H9 (cell line): Measurements from ENCODE around the gene EPHA3. TPM values are rescaled to one million over a fixed set of nuclear protein-coding genes. Genes with fewer than 3 reads are reported as not detected.

Source experiments
- DNase-seq: peaks from one replicate; pipeline ENCODE4 v3.0.0-alpha.2; 2017
- H2AFZ ChIP-seq: one replicate; pipeline ENCODE4 v1.6.1; 2013; ENCODE audit warnings: mild to moderate bottlenecking, low read length, control low read depth, moderate library complexity
- H2AK5ac ChIP-seq: 2 replicates; pipeline ENCODE4 v1.6.1; 2013; ENCODE audit warnings: low read length, control low read depth, mixed read lengths; ENCODE audit not compliant: insufficient read length
- H2BK120ac ChIP-seq: one replicate; pipeline ENCODE4 v1.6.1; 2013; ENCODE audit warnings: low read depth, mild to moderate bottlenecking, low read length, control low read depth, inconsistent platforms; ENCODE audit not compliant: poor library complexity, severe bottlenecking
- H2BK12ac ChIP-seq: 2 replicates; pipeline ENCODE4 v1.6.1; 2013; ENCODE audit warnings: low read length, control low read depth, mixed read lengths, low read depth; ENCODE audit not compliant: insufficient read length
- H2BK15ac ChIP-seq: 2 replicates; pipeline ENCODE4 v1.6.1; 2013; ENCODE audit warnings: low read depth, low read length, control low read depth
- H2BK20ac ChIP-seq: one replicate; pipeline ENCODE4 v1.6.1; 2013; ENCODE audit warnings: low read depth, mild to moderate bottlenecking, low read length, control low read depth, inconsistent platforms; ENCODE audit not compliant: poor library complexity, severe bottlenecking
- H2BK5ac ChIP-seq: 2 replicates; pipeline ENCODE4 v1.6.1; 2013; ENCODE audit warnings: low read length, control low read depth, mixed read lengths; ENCODE audit not compliant: insufficient read length
- H3K14ac ChIP-seq: 2 replicates; pipeline ENCODE4 v1.6.1; 2013; ENCODE audit warnings: low read length, control low read depth; ENCODE audit not compliant: insufficient read depth
- H3K18ac ChIP-seq: 2 replicates; pipeline ENCODE4 v1.6.1; 2013; ENCODE audit warnings: low read depth, mild to moderate bottlenecking, mixed read lengths, low read length, control low read depth; ENCODE audit not compliant: insufficient read length
- H3K23ac ChIP-seq: 2 replicates; pipeline ENCODE4 v1.6.1; 2013; ENCODE audit warnings: low read length, control low read depth, mixed read lengths, low read depth; ENCODE audit not compliant: insufficient read length
- H3K23me2 ChIP-seq: 2 replicates; pipeline ENCODE4 v1.6.1; 2013; ENCODE audit warnings: low read depth, mild to moderate bottlenecking, mixed read lengths, low read length, control low read depth; ENCODE audit not compliant: insufficient read length, poor library complexity, severe bottlenecking
- H3K27ac ChIP-seq: 2 replicates; pipeline ENCODE4 v1.5.1; 2013; ENCODE audit warnings: low read length, control low read depth, mixed read lengths, low read depth; ENCODE audit not compliant: insufficient read length
- H3K27me3 ChIP-seq: 2 replicates; pipeline ENCODE4 v1.6.1; 2013; ENCODE audit warnings: low read length, control low read depth, inconsistent platforms; ENCODE audit not compliant: insufficient read depth
- H3K4ac ChIP-seq: 2 replicates; pipeline ENCODE4 v1.6.1; 2013; ENCODE audit warnings: low read depth, mild to moderate bottlenecking, control low read depth, inconsistent platforms, low read length, moderate library complexity
- H3K4me1 ChIP-seq: 2 replicates; pipeline ENCODE4 v1.6.1; 2013; ENCODE audit warnings: low read length, control low read depth, inconsistent platforms; ENCODE audit not compliant: insufficient read depth
- H3K4me2 ChIP-seq: 2 replicates; pipeline ENCODE4 v1.6.1; 2013; ENCODE audit warnings: low read length, control low read depth, mixed read lengths; ENCODE audit not compliant: insufficient read length, insufficient read depth
- H3K56ac ChIP-seq: 2 replicates; pipeline ENCODE4 v1.6.1; 2013; ENCODE audit warnings: low read depth, mild to moderate bottlenecking, mixed read lengths, low read length, control low read depth; ENCODE audit not compliant: insufficient read length
- H3K79me1 ChIP-seq: 2 replicates; pipeline ENCODE4 v1.6.1; 2013; ENCODE audit warnings: low read depth, mild to moderate bottlenecking, moderate library complexity, low read length, control low read depth, inconsistent platforms; ENCODE audit not compliant: insufficient read depth, poor library complexity, severe bottlenecking
- H3K79me2 ChIP-seq: 2 replicates; pipeline ENCODE4 v1.6.1; 2013; ENCODE audit warnings: low read length, control low read depth, inconsistent platforms; ENCODE audit not compliant: insufficient read depth
- H3K9ac ChIP-seq: 2 replicates; pipeline ENCODE4 v1.6.1; 2013; ENCODE audit warnings: low read length, control low read depth, mixed read lengths; ENCODE audit not compliant: insufficient read length; ENCODE audit errors: extremely low read depth
- H3K9me3 ChIP-seq: one replicate; pipeline ENCODE4 v1.6.1; 2013; ENCODE audit warnings: low read depth, low read length, inconsistent platforms; ENCODE audit not compliant: control insufficient read depth
- H3T11ph ChIP-seq: one replicate; pipeline ENCODE4 v1.6.1; 2013; ENCODE audit warnings: mild to moderate bottlenecking, low read length, control low read depth, inconsistent platforms
- H4K20me1 ChIP-seq: one replicate; pipeline ENCODE4 v1.6.1; 2013; ENCODE audit not compliant: control insufficient read depth, insufficient read length, insufficient read depth
- H4K5ac ChIP-seq: 2 replicates; pipeline ENCODE4 v1.6.1; 2013; ENCODE audit warnings: low read depth, mild to moderate bottlenecking, mixed read lengths, low read length, control low read depth; ENCODE audit not compliant: insufficient read length
- H4K8ac ChIP-seq: replicated peaks from 2 replicates; pipeline ENCODE4 v1.6.1; 2013; ENCODE audit warnings: low read length, control low read depth, mixed read lengths, low read depth; ENCODE audit not compliant: insufficient read length
- H4K91ac ChIP-seq: 2 replicates; pipeline ENCODE4 v1.6.1; 2013; ENCODE audit warnings: low read depth, mild to moderate bottlenecking, moderate library complexity, mixed read lengths, low read length, control low read depth; ENCODE audit not compliant: insufficient read length
- H3K27ac Mint-ChIP-seq, 3 experiments: 2 replicates in 2 of 3; 3 replicates in 1 of 3; pipeline ENCODE4 v1.8.0; 2020 to 2021; ENCODE audit warnings: mixed read lengths in 3 of 3, mild to moderate bottlenecking in 1 of 3, moderate library complexity in 1 of 3
- H3K27me3 Mint-ChIP-seq: 2 replicates; pipeline ENCODE4 v1.8.0; 2021; ENCODE audit warnings: low read depth, mild to moderate bottlenecking, moderate library complexity, mixed read lengths
- H3K36me3 Mint-ChIP-seq, 3 experiments: 2 replicates in 2 of 3; 3 replicates in 1 of 3; pipeline ENCODE4 v1.8.0; 2020 to 2021; ENCODE audit warnings: low read depth in 3 of 3, mixed read lengths in 3 of 3; ENCODE audit not compliant: insufficient read depth in 1 of 3
- H3K4me1 Mint-ChIP-seq, 2 experiments: 2 replicates each; pipeline ENCODE4 v1.8.0; 2020; ENCODE audit warnings: mixed read lengths in 2 of 2
- H3K4me3 Mint-ChIP-seq, 2 experiments: 2 replicates in 1 of 2; 3 replicates in 1 of 2; pipeline ENCODE4 v1.8.0; 2020 to 2021; ENCODE audit warnings: mild to moderate bottlenecking in 2 of 2, mixed read lengths in 2 of 2, moderate library complexity in 1 of 2
- H3K9me3 Mint-ChIP-seq, 2 experiments: 2 replicates in 1 of 2; 3 replicates in 1 of 2; pipeline ENCODE4 v1.8.0; 2020; ENCODE audit warnings: mild to moderate bottlenecking in 2 of 2, mixed read lengths in 2 of 2, moderate library complexity in 1 of 2
- WGBS: extraction: QIAGEN DNeasy Blood & Tissue Kit; methylation state at CpG from one replicate; pipeline ENCODE4 v1.1.7; 2013; ENCODE audit warnings: missing lambda C conversion rate, low lambda C conversion rate, mixed read lengths; ENCODE audit not compliant: insufficient read length; ENCODE audit errors: extremely low coverage; 5-methylcytosine and 5-hydroxymethylcytosine counted together
- total RNA-seq: library from RNA; stranded (reverse); gene quantifications from 2 replicates; pipeline ENCODE4 v1.2.1, GENCODE V29; 2021
- TF ChIP-seq, protein P1 (sequence below): fragments of 200-600 bp; sonication (generic); conservative IDR thresholded peaks from 3 replicates; pipeline ENCODE4 v1.8.0; 2021; ENCODE audit warnings: antibody characterized with exemption, mild to moderate bottlenecking

EPHA3 gene
- total RNA-seq, 1 experiment from 2014 or later = 0.66 TPM

DNA sequence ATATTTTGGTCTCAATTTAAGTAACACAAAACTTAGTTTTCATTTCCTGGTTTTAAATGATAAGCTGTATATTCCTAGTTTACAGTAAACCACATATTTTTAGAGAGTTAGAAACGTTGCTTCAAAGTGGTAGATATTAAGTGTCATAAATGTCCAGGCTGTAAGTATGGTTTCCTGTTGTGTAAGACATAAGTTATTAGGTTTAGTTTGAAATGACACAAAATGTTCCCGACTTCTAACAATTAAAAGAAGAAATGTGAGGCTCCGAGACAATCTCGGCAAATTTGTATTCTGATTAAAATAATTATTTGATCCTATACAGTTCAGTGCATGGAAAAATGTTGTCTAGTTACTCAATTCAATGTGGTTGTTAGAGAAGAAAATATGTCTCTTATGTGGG is 387.3 kb downstream of the EPHA3 start:
- Histone ChIP-seq H2BK15ac (no peak overlapping the region), H3K27me3 (no peaks in the 10 kb centered on the region), H3K4ac (no peak overlapping the region), H3K9ac (no peak overlapping the region), H3K14ac (no peak overlapping the region), H2BK20ac (no peak overlapping the region), H3K56ac (no peak overlapping the region), H3K4me2 (no peak overlapping the region), H3K23ac (no peak overlapping the region), H4K5ac (no peak overlapping the region), H3T11ph (no peak overlapping the region), H2AK5ac (no peak overlapping the region), H3K4me1 (no peaks in the 10 kb centered on the region), H3K79me2 (no peaks in the 10 kb centered on the region), H2BK120ac (no peak overlapping the region), H3K9me3 (no peaks in the 10 kb centered on the region), H2AFZ (no peak overlapping the region), H4K8ac (no peak overlapping the region), H3K23me2 (no peaks in the 10 kb centered on the region), H3K79me1 (no peaks in the 10 kb centered on the region), H2BK5ac (no peak overlapping the region), H3K27ac (no peak overlapping the region), H4K20me1 (no peaks in the 10 kb centered on the region), H2BK12ac (no peak overlapping the region), H4K91ac (no peak overlapping the region), H3K18ac (no peak overlapping the region)
- no peaks in the 10 kb centered on the region for H3K4me1 Mint-ChIP-seq
- TF ChIP-seq, protein P1, sequence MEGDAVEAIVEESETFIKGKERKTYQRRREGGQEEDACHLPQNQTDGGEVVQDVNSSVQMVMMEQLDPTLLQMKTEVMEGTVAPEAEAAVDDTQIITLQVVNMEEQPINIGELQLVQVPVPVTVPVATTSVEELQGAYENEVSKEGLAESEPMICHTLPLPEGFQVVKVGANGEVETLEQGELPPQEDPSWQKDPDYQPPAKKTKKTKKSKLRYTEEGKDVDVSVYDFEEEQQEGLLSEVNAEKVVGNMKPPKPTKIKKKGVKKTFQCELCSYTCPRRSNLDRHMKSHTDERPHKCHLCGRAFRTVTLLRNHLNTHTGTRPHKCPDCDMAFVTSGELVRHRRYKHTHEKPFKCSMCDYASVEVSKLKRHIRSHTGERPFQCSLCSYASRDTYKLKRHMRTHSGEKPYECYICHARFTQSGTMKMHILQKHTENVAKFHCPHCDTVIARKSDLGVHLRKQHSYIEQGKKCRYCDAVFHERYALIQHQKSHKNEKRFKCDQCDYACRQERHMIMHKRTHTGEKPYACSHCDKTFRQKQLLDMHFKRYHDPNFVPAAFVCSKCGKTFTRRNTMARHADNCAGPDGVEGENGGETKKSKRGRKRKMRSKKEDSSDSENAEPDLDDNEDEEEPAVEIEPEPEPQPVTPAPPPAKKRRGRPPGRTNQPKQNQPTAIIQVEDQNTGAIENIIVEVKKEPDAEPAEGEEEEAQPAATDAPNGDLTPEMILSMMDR = no peak
- H3K27ac Mint-ChIP-seq = no peak overlapping the region
- WGBS = no CpG with 5 or more reads among the region's 4 CpGs
- H3K27me3 Mint-ChIP-seq = no peaks in the 10 kb centered on the region
- no peaks in the 10 kb centered on the region; a peak in 1 of 5 replicates for H3K9me3 Mint-ChIP-seq
- no peak for DNase-seq
- H3K4me3 Mint-ChIP-seq = no peak overlapping the region
- peaks cover 0 to 4% (median 2%) of the 10 kb centered on the region in 3 experiments; a peak in 1 of 7 replicates for H3K36me3 Mint-ChIP-seq
